ENCODE measurements around the gene CRTAC1.

GRCh38 chr10:97991871-97992270 lies 38.5 kb downstream of the CRTAC1 start:
- TF ChIP-seq CTCF (IDR thresholded peaks at IDR 0.05 in 8 of 11, conservative IDR thresholded peaks at IDR 0.05 in 3 of 11) (no peak), POLR2AphosphoS5 (IDR thresholded peaks at IDR 0.05) (no peak)

All from spleen (tissue), 7 donors.